ENCODE results near the gene BMP6.
A peak's percentile ranks its signal among the peaks of the same experiment; 100 is the strongest.

BMP6 gene

DNA sequence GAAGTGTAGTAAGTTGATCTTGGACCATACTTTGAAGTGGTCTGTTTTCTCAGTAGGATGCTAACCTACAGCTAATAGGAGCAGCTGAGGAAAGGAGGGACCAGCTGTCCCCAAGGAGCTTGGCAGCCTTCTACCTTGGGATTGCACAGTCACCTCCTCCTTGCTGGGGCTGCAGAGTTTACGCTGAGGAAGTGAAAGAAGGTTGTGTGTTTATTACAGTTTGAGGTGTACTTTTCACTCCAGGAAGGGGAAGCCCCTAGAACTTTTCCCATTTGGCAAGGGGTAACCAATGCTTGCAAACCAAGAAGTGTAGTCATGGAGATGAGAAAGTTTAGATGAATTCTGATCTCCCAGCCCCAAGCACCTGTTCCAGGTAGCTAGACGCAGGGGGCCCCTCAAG, 58.8 kb downstream of the BMP6 start:
- TF ChIP-seq CTCF (conservative IDR thresholded peaks at IDR 0.05; ENCODE audit: low read depth, low read length), result no peak
- no peak for DNase-seq (ENCODE audit: low read depth)
- no peak overlapping the region for H3K4me3 ChIP-seq (ENCODE audit: low read depth, low read length)

- peak; percentile 15 for DNase-seq (ENCODE audit: low read depth)
- no peak for TF ChIP-seq CTCF (conservative IDR thresholded peaks at IDR 0.05; ENCODE audit: low read depth, low read length)
- H3K4me3 ChIP-seq (ENCODE audit: low read depth, low read length), result no peak overlapping the region
Observed at GRCh38 chr6:7785243-7786035, 59.5 kb downstream of the BMP6 start.

GRCh38 chr6:7786214-7786661, 60.3 kb downstream of the BMP6 start:
- no peak for TF ChIP-seq CTCF (conservative IDR thresholded peaks at IDR 0.05; ENCODE audit: low read depth, low read length)
- no peak for DNase-seq (ENCODE audit: low read depth)
- H3K4me3 ChIP-seq (ENCODE audit: low read depth, low read length), result no peak overlapping the region

DNA sequence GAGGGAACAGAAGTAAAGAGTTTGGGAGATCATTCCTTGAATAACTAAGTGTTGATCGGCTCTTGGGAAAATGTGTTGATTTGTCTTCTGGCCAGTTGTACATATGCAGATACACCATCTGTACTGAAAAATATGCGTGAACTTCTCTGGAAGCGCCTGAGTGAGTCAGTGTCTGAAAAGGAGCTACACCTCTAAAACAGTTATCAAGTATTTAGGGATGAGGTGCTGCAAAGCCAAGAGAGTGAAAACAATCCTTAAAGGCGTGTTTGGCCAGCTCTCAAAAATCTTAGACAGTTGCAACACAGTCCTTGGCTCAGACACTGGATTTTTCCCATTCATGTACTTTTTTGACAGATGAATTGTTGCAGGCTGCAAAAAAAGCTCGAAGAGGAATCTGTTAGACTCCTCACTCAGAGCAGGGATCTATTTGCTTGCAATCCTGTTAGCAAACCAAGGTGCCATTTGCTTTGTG, 61.3 kb downstream of the BMP6 start:
- TF ChIP-seq CTCF (conservative IDR thresholded peaks at IDR 0.05; ENCODE audit: low read depth, low read length), result no peak
- H3K4me3 ChIP-seq (ENCODE audit: low read depth, low read length), result no peak overlapping the region
- peak; percentile 87 for DNase-seq (ENCODE audit: low read depth)

GRCh38 chr6:7787731-7788130, 61.8 kb downstream of the BMP6 start:
- no peak for TF ChIP-seq CTCF (conservative IDR thresholded peaks at IDR 0.05; ENCODE audit: low read depth, low read length)
- no peak for DNase-seq (ENCODE audit: low read depth)
- H3K4me3 ChIP-seq (ENCODE audit: low read depth, low read length), result no peak overlapping the region

- DNase-seq (ENCODE audit: low read depth), result no peak
- H3K4me3 ChIP-seq (ENCODE audit: low read depth, low read length), result no peak overlapping the region
- no peak for TF ChIP-seq CTCF (conservative IDR thresholded peaks at IDR 0.05; ENCODE audit: low read depth, low read length)
Observed at GRCh38 chr6:7794509-7794908, 68.6 kb downstream of the BMP6 start.

GRCh38 chr6:7797386-7797785, 71.5 kb downstream of the BMP6 start:
- no peak for DNase-seq (ENCODE audit: low read depth)
- no peak overlapping the region for H3K4me3 ChIP-seq (ENCODE audit: low read depth, low read length)
- no peak for TF ChIP-seq CTCF (conservative IDR thresholded peaks at IDR 0.05; ENCODE audit: low read depth, low read length)

Measured in choroid plexus epithelial cell (primary cell).